ENCODE data around the gene C1orf232.

The C1orf232 gene

GRCh38 chr1:26177182-26177684, 8.5 kb upstream of the C1orf232 start, which contains the start of gene CNKSR1:
Gene CNKSR1 (plus strand): TSS chr1:26177491. CDS start chr1:26177548, 57 bp downstream.
- no peak for DNase-seq
- ATAC-seq: no peak

- DNase-seq (no peak), ATAC-seq (no peak)
These were observed 6.6 kb upstream of the C1orf232 start for GRCh38 chr1:26175346-26175745.

GRCh38 chr1:26171084-26172072, 2.6 kb upstream of the C1orf232 start, which contains the start of gene ZNF593OS:
Gene ZNF593OS (minus strand): TSS chr1:26171832. CDS start chr1:26171661, 171 bp downstream.
- DNase-seq: no peak
- no peak for ATAC-seq

- ATAC-seq (no peak), DNase-seq (no peak)
These were observed 1.7 kb upstream of the C1orf232 start for GRCh38 chr1:26170472-26170821.

- DNase-seq (peak; percentile 93), ATAC-seq (peak; percentile 96)
These were observed 1.1 kb upstream of the C1orf232 start, which contains the start of gene ZNF593 for GRCh38 chr1:26169669-26170471. Gene ZNF593 (plus strand): TSS chr1:26169908. CDS start chr1:26169984, 76 bp downstream.

- DNase-seq (no peak), ATAC-seq (no peak)
These were observed 413 bp upstream of the C1orf232 start for GRCh38 chr1:26169198-26169554.

GRCh38 chr1:26166719-26167281, 2.0 kb downstream of the C1orf232 start:
- DNase-seq: no peak
- no peak for ATAC-seq

GRCh38 chr1:26164861-26165842, 3.6 kb downstream of the C1orf232 start:
- no peak for DNase-seq
- no peak for ATAC-seq

GRCh38 chr1:26164036-26164860, 4.5 kb downstream of the C1orf232 start:
- peak; percentile 75 for DNase-seq
- no peak for ATAC-seq

- ATAC-seq (no peak), DNase-seq (no peak)
These were observed 5.1 kb downstream of the C1orf232 start for GRCh38 chr1:26163684-26164035.

- ATAC-seq: no peak
- no peak for DNase-seq
These were observed 6.5 kb downstream of the C1orf232 start for GRCh38 chr1:26162220-26162709.

- peak; percentile 49 for ATAC-seq
- DNase-seq: peak; percentile 54
These were observed 7.1 kb downstream of the C1orf232 start for GRCh38 chr1:26161415-26162219.

- ATAC-seq (no peak), DNase-seq (no peak)
These were observed 8.0 kb downstream of the C1orf232 start for GRCh38 chr1:26160527-26161414.

- ATAC-seq: no peak
- DNase-seq: no peak
These were observed 9.1 kb downstream of the C1orf232 start for GRCh38 chr1:26159743-26160039.

- DNase-seq: no peak
- no peak for ATAC-seq
These were observed 9.6 kb downstream of the C1orf232 start, which contains the start of gene FAM110D for GRCh38 chr1:26158908-26159742. Gene FAM110D (plus strand): TSS chr1:26159079. CDS start chr1:26161292, 2,213 bp downstream.

- ATAC-seq (no peak), DNase-seq (no peak)
These were observed 10.4 kb downstream of the C1orf232 start for GRCh38 chr1:26158271-26158907.

Data from stimulated activated naive CD8-positive, alpha-beta T cell treated with anti-CD3 and anti-CD28 coated beads, Interleukin-15, Interleukin-2, amounts not matched to agents 100 U/mL and 50 U/mL, for 24 hours (primary cell).